Panc1 (cell line): ENCODE results near the gene SLC39A7.

Experiments
- CTCF ChIP-seq: fragments of 450-650 bp; IDR thresholded peaks from 2 replicates; pipeline ENCODE4 v1.5.1; 2017; ENCODE audit warnings: mild to moderate bottlenecking
- POLR2AphosphoS5 ChIP-seq: IDR thresholded peaks from 2 replicates; pipeline ENCODE4 v1.6.1; 2012; ENCODE audit warnings: mild to moderate bottlenecking, low read depth, low read length, moderate library complexity
- SIN3A ChIP-seq: IDR thresholded peaks from 2 replicates; pipeline ENCODE4 v1.6.1; 2012; ENCODE audit warnings: low read depth, mild to moderate bottlenecking, low read length, moderate library complexity, borderline replicate concordance; ENCODE audit not compliant: insufficient read depth
- TCF7L2 ChIP-seq: IDR thresholded peaks from 2 replicates; pipeline ENCODE4 v1.6.1; 2011; ENCODE audit warnings: mild to moderate bottlenecking, low read depth, low read length, inconsistent platforms

- TF ChIP-seq CTCF (no peak), SIN3A (no peak), POLR2AphosphoS5 (no peak), TCF7L2 (no peak)
Observed at GRCh38 chr6:33206864-33207551, 6.3 kb downstream of the SLC39A7 start.
